Keratinocyte (primary cell): ENCODE results near the gene SMIM32. TPM values are rescaled to one million over a fixed set of nuclear protein-coding genes. Genes with fewer than 3 reads are reported as not detected.

ENCODE experiments used
- DNase-seq: peaks from one replicate; pipeline ENCODE4 v3.0.0-alpha.2; 2011; ENCODE audit warnings: low read depth, missing footprints, low spot score
- FAIRE-seq: peaks from 2 replicates; lab custom pipeline; 2011; peaks lifted over from hg19 to GRCh38; lab: Jason Lieb, UNC
- H2AFZ ChIP-seq: 2 replicates; pipeline ENCODE4 v1.6.0; 2012; ENCODE audit warnings: low read length, control low read depth, inconsistent platforms; ENCODE audit not compliant: control insufficient read depth
- H3K27ac ChIP-seq: 2 replicates; pipeline ENCODE4 v1.5.1; 2011; ENCODE audit warnings: low read length; ENCODE audit not compliant: control insufficient read depth, insufficient read depth
- H3K27me3 ChIP-seq: 3 replicates; pipeline ENCODE4 v1.6.0; 2011; ENCODE audit warnings: low read length; ENCODE audit not compliant: control insufficient read depth, insufficient read depth; ENCODE audit errors: extremely low read depth
- H3K36me3 ChIP-seq, 2 experiments: 2 replicates in 1 of 2; 3 replicates in 1 of 2; pipeline ENCODE4 v1.5.1; 2011; ENCODE audit warnings: low read length in 2 of 2, mild to moderate bottlenecking in 1 of 2; ENCODE audit not compliant: control insufficient read depth in 2 of 2, insufficient read depth in 2 of 2; ENCODE audit errors: extremely low read depth in 1 of 2
- H3K4me1 ChIP-seq: 3 replicates; pipeline ENCODE4 v1.5.1; 2011; ENCODE audit warnings: low read length; ENCODE audit not compliant: control insufficient read depth, insufficient read depth; ENCODE audit errors: extremely low read depth
- H3K4me2 ChIP-seq: 3 replicates; pipeline ENCODE4 v1.6.0; 2011; ENCODE audit warnings: low read depth, low read length; ENCODE audit not compliant: control insufficient read depth, insufficient read depth; ENCODE audit errors: extremely low read depth
- H3K4me3 ChIP-seq, 3 experiments: fragments of 200-600 bp in 1 of 3; sonication (generic) in 1 of 3; 2 replicates in 2 of 3; 3 replicates in 1 of 3; pipeline ENCODE4 v1.5.1; 2011 to 2016; ENCODE audit warnings: low read length in 3 of 3, mild to moderate bottlenecking in 3 of 3, control low read depth in 2 of 3, inconsistent platforms in 1 of 3, low read depth in 1 of 3, mixed read lengths in 1 of 3, mixed run types in 1 of 3, moderate library complexity in 1 of 3; ENCODE audit not compliant: control insufficient read depth in 2 of 3, insufficient read depth in 2 of 3; ENCODE audit errors: extremely low read depth in 1 of 3
- H3K79me2 ChIP-seq: 2 replicates; pipeline ENCODE4 v1.6.0; 2012; ENCODE audit warnings: low read length; ENCODE audit not compliant: control insufficient read depth, insufficient read depth
- H3K9ac ChIP-seq: 3 replicates; pipeline ENCODE4 v1.6.0; 2011; ENCODE audit warnings: low read length; ENCODE audit not compliant: control insufficient read depth, insufficient read depth; ENCODE audit errors: extremely low read depth
- H3K9me1 ChIP-seq: 3 replicates; pipeline ENCODE4 v1.6.0; 2011; ENCODE audit warnings: low read length; ENCODE audit not compliant: control insufficient read depth, insufficient read depth; ENCODE audit errors: extremely low read depth
- H3K9me3 ChIP-seq: 2 replicates; pipeline ENCODE4 v1.5.1; 2012; ENCODE audit warnings: low read depth, low read length; ENCODE audit not compliant: control insufficient read depth
- H4K20me1 ChIP-seq: 3 replicates; pipeline ENCODE4 v1.6.0; 2011; ENCODE audit warnings: low read length; ENCODE audit not compliant: control insufficient read depth, insufficient read depth; ENCODE audit errors: extremely low read depth
- EZH2 ChIP-seq: IDR thresholded peaks from one replicate; pipeline ENCODE4 v1.6.1; 2012; ENCODE audit warnings: inconsistent platforms, mild to moderate bottlenecking, low read length, moderate library complexity
- dilution Hi-C: fragments of 300-500 bp; cut with MboI; formaldehyde crosslinking; loops from one replicate; pipeline ENCODE4 v1.7.0; 2020; ENCODE audit warnings: low sequenced_read_pairs; ENCODE audit not compliant: extremely low pct_ligation_motif_present
- polyA plus RNA-seq, 5 experiments: library from polyadenylated mRNA; depleted of rRNA in 3 of 5; stranded (reverse) in 3 of 5; stranded (forward) in 1 of 5; unstranded in 1 of 5; fragments of >200 nt; gene quantifications; 1 replicate in 1 of 5; 2 replicates in 3 of 5; 3 replicates in 1 of 5; pipeline versions ENCODE4 v1.2.1 to v1.2.3, GENCODE V29; 2011 to 2012; ENCODE audit warnings: missing spikeins in 2 of 5, low read depth in 1 of 5, low replicate concordance in 1 of 5
- TF ChIP-seq, protein P1 (sequence below), 3 experiments: IDR thresholded peaks in 1 of 3; conservative IDR thresholded peaks in 1 of 3; optimal IDR thresholded peaks in 1 of 3; 2 replicates in 2 of 3; 3 replicates in 1 of 3; pipeline versions ENCODE3 to v1.5.1; 2011; ENCODE audit warnings: low read length in 3 of 3, mild to moderate bottlenecking in 3 of 3, moderate library complexity in 2 of 3, control low read depth in 1 of 3, inconsistent platforms in 1 of 3; ENCODE audit not compliant: insufficient read depth in 2 of 3; ENCODE audit errors: extremely low read depth in 1 of 3

Gene SMIM32
- polyA plus RNA-seq, 1 donor (not counting 4 experiments of a cell fraction or from before 2014, with no cell fraction given), result not detected

DNA sequence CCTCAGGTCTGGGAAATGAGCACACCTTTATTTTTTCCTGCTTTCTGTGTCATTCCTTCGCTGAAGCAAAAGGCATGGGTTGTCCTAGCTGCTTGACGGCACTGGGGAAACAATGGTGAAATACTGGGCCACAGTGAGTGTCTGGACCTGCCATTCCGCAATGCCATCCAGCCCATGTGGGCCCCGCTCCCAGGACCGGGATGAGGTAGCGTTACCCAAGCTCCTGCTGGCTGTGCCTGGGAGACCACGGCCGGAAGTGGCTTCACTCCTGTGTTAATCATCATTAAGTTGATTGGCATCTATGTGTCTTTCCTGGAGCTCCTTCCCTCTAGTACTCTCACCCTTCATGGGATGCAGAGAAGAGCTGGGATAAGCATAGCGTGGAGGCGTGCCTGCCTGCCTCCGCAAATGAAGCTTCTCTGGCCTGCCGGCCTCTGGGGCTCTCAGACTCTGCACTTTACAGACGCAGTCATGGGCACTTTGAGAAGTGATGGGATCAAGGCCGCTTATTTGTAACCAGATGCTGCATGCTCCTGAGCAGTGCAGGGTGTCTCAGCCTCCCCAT, 16.5 kb upstream of the SMIM32 start:
- Histone ChIP-seq H3K27me3 (peaks cover 9% of the 10 kb centered on the region), H2AFZ (no peak overlapping the region), H3K4me2 (no peak overlapping the region), H3K9ac (no peak overlapping the region), H3K27ac (no peak overlapping the region), H3K4me3 (no peak overlapping the region), H4K20me1 (no peaks in the 10 kb centered on the region), H3K36me3 (no peaks in the 10 kb centered on the region), H3K79me2 (no peaks in the 10 kb centered on the region), H3K9me3 (no peaks in the 10 kb centered on the region), H3K9me1 (no peaks in the 10 kb centered on the region), H3K4me1 (no peaks in the 10 kb centered on the region)
- dilution Hi-C loops, result no loop called here
- FAIRE-seq (no peak), DNase-seq (no peak)
- no peak for TF ChIP-seq EZH2
- TF ChIP-seq, protein P1, sequence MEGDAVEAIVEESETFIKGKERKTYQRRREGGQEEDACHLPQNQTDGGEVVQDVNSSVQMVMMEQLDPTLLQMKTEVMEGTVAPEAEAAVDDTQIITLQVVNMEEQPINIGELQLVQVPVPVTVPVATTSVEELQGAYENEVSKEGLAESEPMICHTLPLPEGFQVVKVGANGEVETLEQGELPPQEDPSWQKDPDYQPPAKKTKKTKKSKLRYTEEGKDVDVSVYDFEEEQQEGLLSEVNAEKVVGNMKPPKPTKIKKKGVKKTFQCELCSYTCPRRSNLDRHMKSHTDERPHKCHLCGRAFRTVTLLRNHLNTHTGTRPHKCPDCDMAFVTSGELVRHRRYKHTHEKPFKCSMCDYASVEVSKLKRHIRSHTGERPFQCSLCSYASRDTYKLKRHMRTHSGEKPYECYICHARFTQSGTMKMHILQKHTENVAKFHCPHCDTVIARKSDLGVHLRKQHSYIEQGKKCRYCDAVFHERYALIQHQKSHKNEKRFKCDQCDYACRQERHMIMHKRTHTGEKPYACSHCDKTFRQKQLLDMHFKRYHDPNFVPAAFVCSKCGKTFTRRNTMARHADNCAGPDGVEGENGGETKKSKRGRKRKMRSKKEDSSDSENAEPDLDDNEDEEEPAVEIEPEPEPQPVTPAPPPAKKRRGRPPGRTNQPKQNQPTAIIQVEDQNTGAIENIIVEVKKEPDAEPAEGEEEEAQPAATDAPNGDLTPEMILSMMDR (optimal IDR thresholded peaks at IDR 0.05 in 1 of 3, IDR thresholded peaks at IDR 0.05 in 1 of 3, conservative IDR thresholded peaks at IDR 0.05 in 1 of 3; ENCODE audit: extremely low read depth in 1 of 3, insufficient read depth in 2 of 3, low read length in 3 of 3), result no peak

DNA sequence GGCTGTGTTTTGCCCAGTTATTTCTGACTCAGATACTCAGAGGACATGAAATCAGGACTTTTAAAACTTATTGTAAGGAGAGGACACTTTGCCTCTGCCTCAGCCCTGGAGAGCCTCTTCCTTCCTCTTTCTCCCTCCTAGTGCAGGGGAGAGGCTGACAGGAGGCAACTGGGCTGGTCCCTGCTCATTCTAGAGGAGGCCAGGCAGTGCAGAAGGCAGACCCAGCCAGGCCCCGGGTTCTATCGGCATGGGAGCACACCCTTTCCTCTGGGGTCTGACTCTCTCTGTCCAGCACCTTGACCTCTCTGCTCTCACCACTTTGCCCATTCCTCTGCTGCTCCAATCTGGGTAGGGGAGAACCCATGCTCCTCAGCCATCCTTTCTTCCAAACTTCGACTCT, 16.0 kb upstream of the SMIM32 start:
- no peaks in the 10 kb centered on the region for H3K79me2 ChIP-seq
- no peak overlapping the region for H3K27ac ChIP-seq
- H3K9me1 ChIP-seq, result no peaks in the 10 kb centered on the region
- no peaks in the 10 kb centered on the region for H4K20me1 ChIP-seq
- no peak overlapping the region for H2AFZ ChIP-seq
- H3K4me2 ChIP-seq, result no peak overlapping the region
- H3K9ac ChIP-seq, result no peak overlapping the region
- TF ChIP-seq EZH2, result no peak
- TF ChIP-seq, protein P1 (optimal IDR thresholded peaks at IDR 0.05 in 1 of 3, IDR thresholded peaks at IDR 0.05 in 1 of 3, conservative IDR thresholded peaks at IDR 0.05 in 1 of 3; ENCODE audit: extremely low read depth in 1 of 3, insufficient read depth in 2 of 3, low read length in 3 of 3), result no peak
- DNase-seq, result no peak
- H3K4me1 ChIP-seq, result no peaks in the 10 kb centered on the region
- no peaks in the 10 kb centered on the region for H3K9me3 ChIP-seq
- dilution Hi-C loops, result no loop called here
- no peak overlapping the region for H3K4me3 ChIP-seq
- peaks cover 9% of the 10 kb centered on the region for H3K27me3 ChIP-seq
- no peak for FAIRE-seq
- H3K36me3 ChIP-seq, result no peaks in the 10 kb centered on the region
